HepG2 (cell line): ENCODE results near the gene MALRD1. TPM values are rescaled to one million over a fixed set of nuclear protein-coding genes. Genes with fewer than 3 reads are reported as not detected.

ENCODE experiments used
- ATAC-seq: fragments of 200-7000 bp; cut with Tn5 transposase; 3 replicates; pipeline ENCODE4 v1.9.1; 2020; ENCODE audit warnings: mild to moderate bottlenecking, moderate library complexity
- BruUV-seq: library from RNA; stranded (reverse); fragments of 400-500 nt; replicated peaks from 2 replicates; lab custom pipeline; 2021; lab: Mats Ljungman, UMichigan
- CTCF ChIA-PET: fragments of 300-600 bp; formaldehyde crosslinking; extraction: SDS; loops from one replicate; lab custom pipeline; 2021; ENCODE audit warnings: low total read pairs, inconsistent platforms, low intra/inter-chr PET ratio; lab: Yijun Ruan, JAX
- POLR2A ChIA-PET: fragments of 350-600 bp; sonication (Branson Sonifier 250); formaldehyde crosslinking; loops from one replicate; lab custom pipeline; 2020; ENCODE audit warnings: antibody characterized with exemption, inconsistent platforms; lab: Yijun Ruan, JAX
- DNase-seq: peaks from one replicate; pipeline ENCODE4 v3.0.0-alpha.2; 2015; ENCODE audit warnings: low spot score
- FAIRE-seq: peaks from 3 replicates; lab custom pipeline; 2011; peaks lifted over from hg19 to GRCh38; lab: Jason Lieb, UNC
- H2AFZ ChIP-seq: one replicate; pipeline ENCODE4 v1.6.1; 2011; ENCODE audit warnings: low read length, inconsistent platforms
- H3K27ac ChIP-seq: fragments of 300-600 bp; 3 replicates; pipeline ENCODE4 v1.8.0; 2011; ENCODE audit warnings: mixed run types, mild to moderate bottlenecking, mixed read lengths, low read length, inconsistent platforms; ENCODE audit not compliant: insufficient read depth; ENCODE audit errors: extremely low read length
- H3K27me3 ChIP-seq, 2 experiments: fragments of 200-600 bp in 1 of 2; 2 replicates in 1 of 2; 3 replicates in 1 of 2; pipeline versions ENCODE4 v1.6.0 to v1.8.0; 2011; ENCODE audit warnings: low read length in 2 of 2, mild to moderate bottlenecking in 2 of 2, moderate library complexity in 2 of 2, inconsistent platforms in 1 of 2; ENCODE audit not compliant: insufficient read depth in 2 of 2, control insufficient read depth in 1 of 2
- H3K36me3 ChIP-seq, 2 experiments: fragments of 200-600 bp in 1 of 2; replicated peaks in 1 of 2; 2 replicates in 1 of 2; 3 replicates in 1 of 2; pipeline versions ENCODE4 v1.5.1 to v1.8.0; 2011; ENCODE audit warnings: low read length in 2 of 2, inconsistent platforms in 1 of 2; ENCODE audit not compliant: insufficient read depth in 2 of 2, control insufficient read depth in 1 of 2
- H3K4me1 ChIP-seq: 2 replicates; pipeline ENCODE4 v1.5.1; 2012; ENCODE audit warnings: low read length, inconsistent platforms; ENCODE audit not compliant: insufficient read depth
- H3K4me2 ChIP-seq: 2 replicates; pipeline ENCODE4 v1.6.0; 2011; ENCODE audit warnings: low read depth, low read length, inconsistent platforms
- H3K4me3 ChIP-seq, 3 experiments: fragments of 200-600 bp in 1 of 3; sonication (generic), shearing (Covaris generic) in 1 of 3; replicated peaks in 1 of 3; 2 replicates each; pipeline ENCODE4 v1.5.1; 2011 to 2016; ENCODE audit warnings: low read length in 3 of 3, inconsistent platforms in 2 of 3, low read depth in 2 of 3, mild to moderate bottlenecking in 2 of 3, control low read depth in 1 of 3, mixed read lengths in 1 of 3; ENCODE audit not compliant: insufficient read depth in 1 of 3
- H3K79me2 ChIP-seq: one replicate; pipeline ENCODE4 v1.6.1; 2011; ENCODE audit warnings: low read length, inconsistent platforms; ENCODE audit not compliant: insufficient read depth
- H3K9ac ChIP-seq: 2 replicates; pipeline ENCODE4 v1.6.0; 2011; ENCODE audit warnings: mild to moderate bottlenecking, low read depth, low read length, inconsistent platforms; ENCODE audit not compliant: insufficient read depth
- H3K9me3 ChIP-seq: 2 replicates; pipeline ENCODE4 v1.5.1; 2012; ENCODE audit warnings: mild to moderate bottlenecking, low read length
- H4K20me1 ChIP-seq: 2 replicates; pipeline ENCODE4 v1.6.0; 2011; ENCODE audit warnings: inconsistent platforms, mild to moderate bottlenecking, low read length, moderate library complexity; ENCODE audit not compliant: insufficient read depth
- AKAP8 ChIP-seq: sonication (generic); formaldehyde crosslinking; IDR thresholded peaks from 2 replicates; pipeline ENCODE4 v1.5.1; 2020; ENCODE audit warnings: mild to moderate bottlenecking, missing genetic modification reagents
- BCL3 ChIP-seq: sonication (generic); formaldehyde crosslinking; IDR thresholded peaks from 2 replicates; pipeline ENCODE4 v1.5.1; 2020; ENCODE audit warnings: mild to moderate bottlenecking, missing genetic modification reagents, moderate library complexity
- CREBL2 ChIP-seq: sonication (generic); formaldehyde crosslinking; IDR thresholded peaks from 2 replicates; pipeline ENCODE4 v1.8.1; 2023; ENCODE audit warnings: missing genetic modification reagents, mild to moderate bottlenecking, borderline replicate concordance
- EHMT2 ChIP-seq: fragments of 200-600 bp; sonication (generic); IDR thresholded peaks from 2 replicates; pipeline ENCODE4 v1.7.0; 2017; ENCODE audit warnings: antibody characterized with exemption, low read depth, low read length, borderline replicate concordance
- HDAC1 ChIP-seq: sonication (generic); formaldehyde crosslinking; IDR thresholded peaks from 2 replicates; pipeline ENCODE4 v1.5.1; 2020; ENCODE audit warnings: mild to moderate bottlenecking, missing genetic modification reagents
- HDAC2 ChIP-seq: sonication (generic); formaldehyde crosslinking; IDR thresholded peaks from 2 replicates; pipeline ENCODE4 v1.4.0; 2020; ENCODE audit warnings: missing genetic modification reagents
- IKZF4 ChIP-seq: sonication (generic); formaldehyde crosslinking; IDR thresholded peaks from 2 replicates; pipeline ENCODE4 v1.5.1; 2020; ENCODE audit warnings: borderline replicate concordance, mild to moderate bottlenecking, low read depth, missing genetic modification reagents; ENCODE audit errors: not compliant biosample characterization
- ISL2 ChIP-seq: sonication (generic); formaldehyde crosslinking; IDR thresholded peaks from 2 replicates; pipeline ENCODE4 v1.5.0; 2020; ENCODE audit warnings: missing genetic modification reagents
- KLF12 ChIP-seq: sonication (generic); formaldehyde crosslinking; IDR thresholded peaks from 2 replicates; pipeline ENCODE4 v1.4.0; 2020; ENCODE audit warnings: missing genetic modification reagents, borderline replicate concordance
- PTBP1 ChIP-seq: fragments of 200-400 bp; formaldehyde crosslinking; IDR thresholded peaks from 2 replicates; pipeline ENCODE4 v1.6.1; 2018; ENCODE audit warnings: low read length, low read depth; ENCODE audit not compliant: poor library complexity, severe bottlenecking
- SMARCE1 ChIP-seq: fragments of 450-650 bp; IDR thresholded peaks from 2 replicates; pipeline ENCODE4 v1.6.1; 2017; ENCODE audit warnings: borderline replicate concordance
- SP4 ChIP-seq: sonication (generic); formaldehyde crosslinking; IDR thresholded peaks from 2 replicates; pipeline ENCODE4 v1.8.1; 2023; ENCODE audit warnings: mild to moderate bottlenecking, missing genetic modification reagents
- TCF7 ChIP-seq: sonication (generic); IDR thresholded peaks from 2 replicates; pipeline ENCODE4 v1.6.1; 2016; ENCODE audit warnings: antibody characterized with exemption, low read depth
- TEAD3 ChIP-seq: optimal IDR thresholded peaks from 2 replicates; pipeline ENCODE3; 2016; ENCODE audit warnings: borderline replicate concordance
- TFAP4 ChIP-seq: sonication (generic); IDR thresholded peaks from 2 replicates; pipeline ENCODE4 v1.6.1; 2016; ENCODE audit warnings: low read depth, borderline replicate concordance
- ZNF17 ChIP-seq: sonication (generic); formaldehyde crosslinking; IDR thresholded peaks from 2 replicates; pipeline ENCODE4 v1.5.0; 2020; ENCODE audit warnings: mild to moderate bottlenecking, missing genetic modification reagents
- ZNF33A ChIP-seq: sonication (generic); formaldehyde crosslinking; IDR thresholded peaks from 2 replicates; pipeline ENCODE4 v1.5.1; 2020; ENCODE audit warnings: missing genetic modification reagents, mild to moderate bottlenecking, moderate library complexity, borderline replicate concordance
- ZNF552 ChIP-seq: sonication (generic); formaldehyde crosslinking; IDR thresholded peaks from 2 replicates; pipeline ENCODE4 v1.9.0; 2022; ENCODE audit warnings: missing genetic modification reagents, mild to moderate bottlenecking, borderline replicate concordance
- ZNF792 ChIP-seq: IDR thresholded peaks from 2 replicates; pipeline ENCODE4 v1.6.1; 2016
- ZNF816 ChIP-seq: sonication (generic); formaldehyde crosslinking; IDR thresholded peaks from 2 replicates; pipeline ENCODE4 v1.8.0; 2022; ENCODE audit warnings: missing genetic modification reagents, mild to moderate bottlenecking, borderline replicate concordance
- WGBS: methylation state at CpG from one replicate; pipeline ENCODE4 v1.1.6; 2017; ENCODE audit warnings: low lambda C conversion rate; 5-methylcytosine and 5-hydroxymethylcytosine counted together
- in situ Hi-C: cut with HindIII; loops from 2 replicates; pipeline ENCODE4 v1.10.0; 2017; ENCODE audit warnings: low pct_unique_long_range_greater_than_20kb; ENCODE audit not compliant: extremely low pct_ligation_motif_present
- intact Hi-C: fragments of 100-400 bp; cut with micrococcal nuclease; formaldehyde crosslinking; loops from one replicate; pipeline ENCODE4 v1.10.0; 2022; ENCODE audit not compliant: unreplicated experiment
- polyA plus RNA-seq, 8 experiments: library from polyadenylated mRNA; depleted of rRNA in 3 of 8; stranded (reverse) in 7 of 8; unstranded in 1 of 8; fragments of >200 nt; fragmentation: Illumina TruSeq in 4 of 8; extraction: Trizol in 4 of 8; gene quantifications; 2 replicates each; pipeline versions ENCODE4 v1.2.1 to v1.2.3, GENCODE V29; 2011 to 2016; ENCODE audit warnings: low read depth in 4 of 8, missing spikeins in 1 of 8, mixed read lengths in 1 of 8; ENCODE audit not compliant: insufficient read depth in 1 of 8
- total RNA-seq, 5 experiments: library from RNA; depleted of rRNA; stranded (reverse); fragments of >200 nt; fragmentation: Illumina TruSeq; extraction: Trizol; gene quantifications; 2 replicates each; pipeline ENCODE4 v1.2.3, GENCODE V29; 2016; ENCODE audit warnings: low read depth in 1 of 5

Gene MALRD1
- total and polyA plus RNA-seq, 2 of the 13 experiments (the other 11 are each of a cell fraction or from before 2014, with no cell fraction given): 5.7 to 15.4 TPM

- TF ChIP-seq AKAP8 (CRISPR knock-in tag) (no peak), CREBL2 (no peak), IKZF4 (no peak), HDAC1 (CRISPR knock-in tag) (no peak), BCL3 (no peak)
Measured at GRCh38 chr10:19077276-19077675, 28.7 kb downstream of the MALRD1 start (continued).

GRCh38 chr10:19096501-19097073 lies 48.0 kb downstream of the MALRD1 start:
- DNase-seq (no peak), FAIRE-seq (no peak), ATAC-seq (no peak)
- H3K36me3 ChIP-seq: no peaks in the 10 kb centered on the region
- 49% methylated on average over 5 of the region's 5 CpGs for WGBS
- intact Hi-C loops: no loop called here
- H3K4me2 ChIP-seq: no peak overlapping the region
- H3K4me3 ChIP-seq: no peak overlapping the region
- TF ChIP-seq EHMT2 (no peak), TEAD3 (CRISPR knock-in tag) (no peak), PTBP1 (no peak), ZNF816 (CRISPR knock-in tag) (no peak), TCF7 (no peak), SP4 (CRISPR knock-in tag) (no peak), HDAC2 (CRISPR knock-in tag) (no peak), ZNF33A (CRISPR knock-in tag) (no peak), ZNF552 (CRISPR knock-in tag) (no peak), ZNF792 (CRISPR knock-in tag) (no peak), KLF12 (no peak), TFAP4 (no peak), ISL2 (CRISPR knock-in tag) (no peak), ZNF17 (CRISPR knock-in tag) (no peak), SMARCE1 (no peak)
- no peak overlapping the region for H2AFZ ChIP-seq
- in situ Hi-C loops: no loop called here
- POLR2A ChIA-PET: no interaction called here
- H3K27me3 ChIP-seq: no peaks in the 10 kb centered on the region
- no peak overlapping the region for H3K9ac ChIP-seq
- CTCF ChIA-PET: no interaction called here
- BruUV-seq: no TSS peak
- H3K27ac ChIP-seq: no peak overlapping the region
- no peaks in the 10 kb centered on the region for H4K20me1 ChIP-seq
- H3K9me3 ChIP-seq: no peaks in the 10 kb centered on the region
- H3K79me2 ChIP-seq: no peaks in the 10 kb centered on the region
- H3K4me1 ChIP-seq: no peaks in the 10 kb centered on the region
